K562 (cell line): Measurements from ENCODE around the gene HOMEZ. TPM values are rescaled to one million over a fixed set of nuclear protein-coding genes. Genes with fewer than 3 reads are reported as not detected.
"Not testable (repeated sequence)": the region's sequence is repeated elsewhere in the genome, so short reads cannot be mapped to it uniquely, and the experiment has no call there.

Source experiments
- ATAC-seq: fragments of 200-7000 bp; cut with Tn5 transposase; 3 replicates; pipeline ENCODE4 v1.9.1; 2020; ENCODE audit warnings: moderate library complexity
- BruUV-seq: library from RNA; stranded (reverse); fragments of 400-500 nt; replicated peaks from 2 replicates; lab custom pipeline; 2021; lab: Mats Ljungman, UMichigan
- CTCF ChIA-PET: fragments of 300-600 bp; formaldehyde crosslinking; extraction: SDS; loops from one replicate; lab custom pipeline; 2021; ENCODE audit warnings: low intra/inter-chr PET ratio; lab: Yijun Ruan, JAX
- POLR2A ChIA-PET: fragments of 300-600, 350-650 bp; sonication (Branson Sonifier 250); formaldehyde crosslinking; extraction: SDS; loops from one replicate; lab custom pipeline; 2021; ENCODE audit warnings: antibody characterized with exemption, inconsistent platforms; lab: Yijun Ruan, JAX
- DNase-seq, 4 experiments: peaks; one replicate each; pipeline versions ENCODE4 v3.0.0 to v3.0.0-alpha.2; 2011 to 2018; ENCODE audit warnings: low spot score in 3 of 4, mixed read lengths in 3 of 4; ENCODE audit errors: extremely low read depth in 1 of 4
- FAIRE-seq: peaks from 2 replicates; lab custom pipeline; 2011; peaks lifted over from hg19 to GRCh38; lab: Jason Lieb, UNC
- H2AFZ ChIP-seq: 2 replicates; pipeline ENCODE4 v1.6.0; 2011; ENCODE audit warnings: low read depth, low read length, control low read depth, inconsistent platforms
- H3K27ac ChIP-seq: fragments of 200-600 bp; 3 replicates; pipeline ENCODE4 v1.8.0; 2011; ENCODE audit warnings: low read depth, mild to moderate bottlenecking, control low read depth, inconsistent platforms, low read length, moderate library complexity, mixed read lengths; ENCODE audit errors: extremely low read depth
- H3K27me3 ChIP-seq, 2 experiments: fragments of 300-600 bp in 1 of 2; 2 replicates in 1 of 2; 3 replicates in 1 of 2; pipeline versions ENCODE4 v1.6.0 to v1.8.0; 2011; ENCODE audit warnings: inconsistent platforms in 2 of 2, low read length in 2 of 2, mild to moderate bottlenecking in 1 of 2, mixed read lengths in 1 of 2, moderate library complexity in 1 of 2; ENCODE audit not compliant: control insufficient read depth in 2 of 2, insufficient read depth in 2 of 2
- H3K36me3 ChIP-seq: fragments of 300-600 bp; 3 replicates; pipeline ENCODE4 v1.8.0; 2011; ENCODE audit warnings: mild to moderate bottlenecking, low read length, inconsistent platforms; ENCODE audit not compliant: control insufficient read depth, insufficient read depth
- H3K4me1 ChIP-seq, 2 experiments: fragments of 200-600 bp in 1 of 2; replicated peaks in 1 of 2; 2 replicates in 1 of 2; 3 replicates in 1 of 2; pipeline versions ENCODE4 v1.5.1 to v1.8.0; 2011; ENCODE audit warnings: inconsistent platforms in 2 of 2, low read length in 2 of 2, mild to moderate bottlenecking in 1 of 2, mixed read lengths in 1 of 2, moderate library complexity in 1 of 2; ENCODE audit not compliant: control insufficient read depth in 2 of 2, insufficient read depth in 2 of 2
- H3K4me2 ChIP-seq: 2 replicates; pipeline ENCODE4 v1.6.1; 2011; ENCODE audit warnings: low read length, control low read depth, inconsistent platforms, mixed read lengths; ENCODE audit not compliant: insufficient read depth
- H3K4me3 ChIP-seq: fragments of 200-600 bp; sonication (generic), shearing (Covaris generic); 2 replicates; pipeline ENCODE4 v1.5.1; 2016; ENCODE audit warnings: control low read depth, inconsistent platforms
- H3K79me2 ChIP-seq: fragments of 200-600 bp; 3 replicates; pipeline ENCODE4 v1.8.0; 2011; ENCODE audit warnings: low read length, inconsistent platforms; ENCODE audit not compliant: control insufficient read depth, insufficient read depth
- H3K9ac ChIP-seq, 2 experiments: 2 replicates each; pipeline versions ENCODE4 v1.6.0 to v1.6.1; 2011; ENCODE audit warnings: low read depth in 2 of 2, low read length in 2 of 2, control low read depth in 1 of 2, inconsistent platforms in 1 of 2, mild to moderate bottlenecking in 1 of 2, mixed read lengths in 1 of 2; ENCODE audit not compliant: insufficient read depth in 1 of 2
- H3K9me1 ChIP-seq: one replicate; pipeline ENCODE4 v1.6.0; 2011; ENCODE audit warnings: inconsistent platforms, mild to moderate bottlenecking, low read length, moderate library complexity; ENCODE audit not compliant: control insufficient read depth, insufficient read depth
- H3K9me3 ChIP-seq: replicated peaks from 2 replicates; pipeline ENCODE4 v1.5.1; 2011; ENCODE audit warnings: low read depth, low read length, inconsistent platforms; ENCODE audit not compliant: control insufficient read depth, insufficient read depth
- H4K20me1 ChIP-seq: replicated peaks from 2 replicates; pipeline ENCODE4 v1.6.1; 2011; ENCODE audit warnings: low read length, inconsistent platforms, mixed read lengths; ENCODE audit not compliant: control insufficient read depth, insufficient read depth
- TRIM28 ChIP-seq: fragments of 450-650 bp; IDR thresholded peaks from 2 replicates; pipeline ENCODE4 v1.6.1; 2017
- ZNF184 ChIP-seq: sonication (generic); formaldehyde crosslinking; IDR thresholded peaks from 2 replicates; pipeline ENCODE4 v1.5.0; 2020; ENCODE audit warnings: missing genetic modification reagents
- WGBS: fragments of 100-300 bp; shearing (Covaris generic); methylation state at CpG from one replicate; pipeline ENCODE4 v1.1.6; 2016; ENCODE audit warnings: low coverage, mixed read lengths; ENCODE audit not compliant: insufficient coverage; ENCODE audit errors: missing lambda C conversion rate; 5-methylcytosine and 5-hydroxymethylcytosine counted together
- in situ Hi-C: fragments of 300-500 bp; cut with MboI; formaldehyde crosslinking; loops from 4 replicates; pipeline ENCODE4 v1.15.0; 2018; ENCODE audit warnings: inconsistent platforms, mixed read lengths
- intact Hi-C: fragments of 100-400 bp; cut with micrococcal nuclease; formaldehyde crosslinking; loops from 2 replicates; pipeline ENCODE4 v1.14.2; 2022
- polyA plus RNA-seq, 8 experiments: library from polyadenylated mRNA; depleted of rRNA in 4 of 8; stranded (reverse) in 5 of 8; unstranded in 3 of 8; fragments of >200 nt; fragmentation: Nextera tagmentation in 2 of 8; fragmentation: Illumina TruSeq in 1 of 8; extraction: Ambion mirVana in 2 of 8; extraction: Trizol in 1 of 8; gene quantifications; 2 replicates each; pipeline versions ENCODE4 v1.2.1 to v1.2.3, GENCODE V29; 2011 to 2014; ENCODE audit warnings: inconsistent platforms in 1 of 8, missing spikeins in 1 of 8
- small RNA-seq: library from RNA; depleted of rRNA; stranded (forward); fragments of <200 nt; gene quantifications from one replicate; pipeline ENCODE3, GENCODE V24; 2014
- total RNA-seq, 7 experiments: library from RNA; depleted of rRNA in 6 of 7; stranded (reverse); fragments of >200 nt in 6 of 7; fragmentation: Illumina TruSeq in 2 of 7; extraction: Trizol in 2 of 7; gene quantifications; 2 replicates each; pipeline versions ENCODE4 v1.2.1 to v1.2.3, GENCODE V29; 2011 to 2021; ENCODE audit warnings: low replicate concordance in 1 of 7

HOMEZ gene
- total and polyA plus RNA-seq, 9 of the 15 experiments (the other 6 are each of a cell fraction or from before 2014, with no cell fraction given), result 3.0 to 30.2 (median 16.9) TPM

GRCh38 chr14:23224958-23225357 lies 61.0 kb downstream of the HOMEZ start:
- H4K20me1 ChIP-seq, H3K9me1 ChIP-seq, H3K4me1 ChIP-seq, H3K4me2 ChIP-seq: not testable (repeated sequence)
- POLR2A ChIA-PET, result interaction anchor here (0.6 to 1.3 kb wide), 3 partner anchors 11 to 96 kb away, joined by 3 to 4 read pairs (median 3); partner anchors contain the start of gene PABPN1
- WGBS, result 38% methylated on average over 1 of the region's 1 CpG
- TF ChIP-seq ZNF184 (CRISPR knock-in tag) (peak; percentile 93), TRIM28 (0 out of 2 replicates have a peak, but pooled peaks have one; percentile 27)
- TF ChIP-seq, all 486 proteins: peak for 2; not testable (repeated sequence) for 484
- H3K27me3 ChIP-seq, H3K27ac ChIP-seq, H3K9me3 ChIP-seq, H3K79me2 ChIP-seq, H3K4me3 ChIP-seq, H3K36me3 ChIP-seq, in situ Hi-C loops, FAIRE-seq, H3K9ac ChIP-seq, intact Hi-C loops, DNase-seq, BruUV-seq, H2AFZ ChIP-seq, ATAC-seq, CTCF ChIA-PET: not testable (repeated sequence)

Small RNA genes within 50 kb of the gene (small RNA-seq; reads per million reads assigned to genes)
- gene AL049829.1 (not detected), gene RNU6-1046P (not detected)

Other genes starting within 250 kb of the HOMEZ start
Only the 7 nearest of the 18 such genes appear.
- gene RNF212B, start 48.2 kb downstream of the HOMEZ start, total RNA-seq (2014; rRNA removed), result not detected in 2 replicates
- gene RNF212B, start 48.2 kb downstream of the HOMEZ start, total RNA-seq (2014; rRNA removed; fragmentation: Illumina TruSeq; extraction: Trizol), result 0.26 TPM in 1 of 2 replicates, not detected in the other
- gene RNF212B, start 48.2 kb downstream of the HOMEZ start, total RNA-seq (2015; rRNA removed; fragmentation: Illumina TruSeq; extraction: Trizol), result not detected in 2 replicates
- gene RNF212B, start 48.2 kb downstream of the HOMEZ start, total RNA-seq (2021), result 0.27 TPM in 1 of 2 replicates, not detected in the other
- 0.43 and 0.65 TPM in 2 replicates for gene RNF212B, start 48.2 kb downstream of the HOMEZ start, polyA plus RNA-seq (2011; rRNA removed)
- gene RNF212B, start 48.2 kb downstream of the HOMEZ start, polyA plus RNA-seq (2014; fragmentation: Illumina TruSeq; extraction: Trizol), result 0.15 and 0.32 TPM in 2 replicates
- gene RNF212B, start 48.2 kb downstream of the HOMEZ start, polyA plus RNA-seq (2014; fragmentation: Nextera tagmentation; extraction: Ambion mirVana), result under 1 TPM; 0.27 to 0.39 TPM
- gene RNF212B, start 48.2 kb downstream of the HOMEZ start, polyA plus RNA-seq (2014; rRNA removed), result 0.08 and 0.17 TPM in 2 replicates
- gene PPP1R3E, start 16.7 kb upstream of the HOMEZ start, total RNA-seq (2014; rRNA removed), result 2.8 and 3.2 TPM in 2 replicates
- 7.1 and 8.4 TPM in 2 replicates for gene PPP1R3E, start 16.7 kb upstream of the HOMEZ start, total RNA-seq (2014; rRNA removed; fragmentation: Illumina TruSeq; extraction: Trizol)
- 7.2 and 8.5 TPM in 2 replicates for gene PPP1R3E, start 16.7 kb upstream of the HOMEZ start, total RNA-seq (2015; rRNA removed; fragmentation: Illumina TruSeq; extraction: Trizol)
- gene PPP1R3E, start 16.7 kb upstream of the HOMEZ start, total RNA-seq (2021), result 7.3 and 7.6 TPM in 2 replicates
- 18.4 and 26.2 TPM in 2 replicates for gene PPP1R3E, start 16.7 kb upstream of the HOMEZ start, polyA plus RNA-seq (2011; rRNA removed)
- 11.5 and 13.4 TPM in 2 replicates for gene PPP1R3E, start 16.7 kb upstream of the HOMEZ start, polyA plus RNA-seq (2014; fragmentation: Illumina TruSeq; extraction: Trizol)
- gene PPP1R3E, start 16.7 kb upstream of the HOMEZ start, polyA plus RNA-seq (2014; fragmentation: Nextera tagmentation; extraction: Ambion mirVana), result 1 to 10 TPM; 3.4 to 3.9 TPM
- gene PPP1R3E, start 16.7 kb upstream of the HOMEZ start, polyA plus RNA-seq (2014; rRNA removed), result 12.9 and 18.5 TPM in 2 replicates
- gene BCL2L2, start 20.7 kb upstream of the HOMEZ start, total RNA-seq (2014; rRNA removed), result 15.3 and 17.8 TPM in 2 replicates
- gene BCL2L2, start 20.7 kb upstream of the HOMEZ start, total RNA-seq (2014; rRNA removed; fragmentation: Illumina TruSeq; extraction: Trizol), result 13.4 and 14.8 TPM in 2 replicates
- gene BCL2L2, start 20.7 kb upstream of the HOMEZ start, total RNA-seq (2015; rRNA removed; fragmentation: Illumina TruSeq; extraction: Trizol), result 12.2 and 12.8 TPM in 2 replicates
- gene BCL2L2, start 20.7 kb upstream of the HOMEZ start, total RNA-seq (2021), result 13.0 and 18.7 TPM in 2 replicates
- gene BCL2L2, start 20.7 kb upstream of the HOMEZ start, polyA plus RNA-seq (2011; rRNA removed), result 21.0 TPM in 2 replicates
- gene BCL2L2, start 20.7 kb upstream of the HOMEZ start, polyA plus RNA-seq (2014; fragmentation: Illumina TruSeq; extraction: Trizol), result 14.7 and 17.2 TPM in 2 replicates
- 1 to 10 TPM; 2.6 to 3.2 TPM for gene BCL2L2, start 20.7 kb upstream of the HOMEZ start, polyA plus RNA-seq (2014; fragmentation: Nextera tagmentation; extraction: Ambion mirVana)
- gene BCL2L2, start 20.7 kb upstream of the HOMEZ start, polyA plus RNA-seq (2014; rRNA removed), result 31.1 and 32.5 TPM in 2 replicates
- 84.5 and 139 TPM in 2 replicates for gene PABPN1, start 35.3 kb upstream of the HOMEZ start, total RNA-seq (2014; rRNA removed)
- gene PABPN1, start 35.3 kb upstream of the HOMEZ start, total RNA-seq (2014; rRNA removed; fragmentation: Illumina TruSeq; extraction: Trizol), result 81.6 and 93.2 TPM in 2 replicates
- 175 and 178 TPM in 2 replicates for gene PABPN1, start 35.3 kb upstream of the HOMEZ start, total RNA-seq (2015; rRNA removed; fragmentation: Illumina TruSeq; extraction: Trizol)
- gene PABPN1, start 35.3 kb upstream of the HOMEZ start, total RNA-seq (2021), result 192 and 215 TPM in 2 replicates
- 388 and 435 TPM in 2 replicates for gene PABPN1, start 35.3 kb upstream of the HOMEZ start, polyA plus RNA-seq (2011; rRNA removed)
- gene PABPN1, start 35.3 kb upstream of the HOMEZ start, polyA plus RNA-seq (2014; fragmentation: Illumina TruSeq; extraction: Trizol), result 226 and 292 TPM in 2 replicates
- gene PABPN1, start 35.3 kb upstream of the HOMEZ start, polyA plus RNA-seq (2014; fragmentation: Nextera tagmentation; extraction: Ambion mirVana), result 10 to 100 TPM; 32.6 to 34.4 TPM
- 194 and 243 TPM in 2 replicates for gene PABPN1, start 35.3 kb upstream of the HOMEZ start, polyA plus RNA-seq (2014; rRNA removed)
- gene SLC22A17, start 66.8 kb upstream of the HOMEZ start, total RNA-seq (2014; rRNA removed), result 0.09 and 0.12 TPM in 2 replicates
- not detected in 2 replicates for gene SLC22A17, start 66.8 kb upstream of the HOMEZ start, total RNA-seq (2014; rRNA removed; fragmentation: Illumina TruSeq; extraction: Trizol)
- gene SLC22A17, start 66.8 kb upstream of the HOMEZ start, total RNA-seq (2015; rRNA removed; fragmentation: Illumina TruSeq; extraction: Trizol), result not detected in 2 replicates
- gene SLC22A17, start 66.8 kb upstream of the HOMEZ start, total RNA-seq (2021), result 0.18 TPM in 1 of 2 replicates, not detected in the other
- gene SLC22A17, start 66.8 kb upstream of the HOMEZ start, polyA plus RNA-seq (2011; rRNA removed), result 0.19 TPM in 1 of 2 replicates, not detected in the other
- gene SLC22A17, start 66.8 kb upstream of the HOMEZ start, polyA plus RNA-seq (2014; fragmentation: Illumina TruSeq; extraction: Trizol), result 0.06 and 0.07 TPM in 2 replicates
- not detected for gene SLC22A17, start 66.8 kb upstream of the HOMEZ start, polyA plus RNA-seq (2014; fragmentation: Nextera tagmentation; extraction: Ambion mirVana)
- 0.04 TPM in 1 of 2 replicates, not detected in the other for gene SLC22A17, start 66.8 kb upstream of the HOMEZ start, polyA plus RNA-seq (2014; rRNA removed)
- not detected in 2 replicates for gene EFS, start 79.0 kb upstream of the HOMEZ start, total RNA-seq (2014; rRNA removed)
- gene EFS, start 79.0 kb upstream of the HOMEZ start, total RNA-seq (2014; rRNA removed; fragmentation: Illumina TruSeq; extraction: Trizol), result not detected in 2 replicates
- gene EFS, start 79.0 kb upstream of the HOMEZ start, total RNA-seq (2015; rRNA removed; fragmentation: Illumina TruSeq; extraction: Trizol), result not detected in 2 replicates
- gene EFS, start 79.0 kb upstream of the HOMEZ start, total RNA-seq (2021), result 0.07 TPM in 1 of 2 replicates, not detected in the other
- 0.03 and 0.08 TPM in 2 replicates for gene EFS, start 79.0 kb upstream of the HOMEZ start, polyA plus RNA-seq (2011; rRNA removed)
- gene EFS, start 79.0 kb upstream of the HOMEZ start, polyA plus RNA-seq (2014; fragmentation: Illumina TruSeq; extraction: Trizol), result not detected in 2 replicates
- not detected for gene EFS, start 79.0 kb upstream of the HOMEZ start, polyA plus RNA-seq (2014; fragmentation: Nextera tagmentation; extraction: Ambion mirVana)
- gene EFS, start 79.0 kb upstream of the HOMEZ start, polyA plus RNA-seq (2014; rRNA removed), result 0.01 TPM in 1 of 2 replicates, not detected in the other
- not detected in 2 replicates for gene IL25, start 86.7 kb upstream of the HOMEZ start, total RNA-seq (2014; rRNA removed)
- not detected in 2 replicates for gene IL25, start 86.7 kb upstream of the HOMEZ start, total RNA-seq (2014; rRNA removed; fragmentation: Illumina TruSeq; extraction: Trizol)
- not detected in 2 replicates for gene IL25, start 86.7 kb upstream of the HOMEZ start, total RNA-seq (2015; rRNA removed; fragmentation: Illumina TruSeq; extraction: Trizol)
- not detected in 2 replicates for gene IL25, start 86.7 kb upstream of the HOMEZ start, total RNA-seq (2021)
- not detected in 2 replicates for gene IL25, start 86.7 kb upstream of the HOMEZ start, polyA plus RNA-seq (2011; rRNA removed)
- not detected in 2 replicates for gene IL25, start 86.7 kb upstream of the HOMEZ start, polyA plus RNA-seq (2014; fragmentation: Illumina TruSeq; extraction: Trizol)
- not detected for gene IL25, start 86.7 kb upstream of the HOMEZ start, polyA plus RNA-seq (2014; fragmentation: Nextera tagmentation; extraction: Ambion mirVana)
- not detected in 2 replicates for gene IL25, start 86.7 kb upstream of the HOMEZ start, polyA plus RNA-seq (2014; rRNA removed)